ENCODE data around the gene SYNPR. TPM values are rescaled to one million over a fixed set of nuclear protein-coding genes. Genes with fewer than 3 reads are reported as not detected.

Gene SYNPR
- total RNA-seq, 1 donor: not detected

DNA sequence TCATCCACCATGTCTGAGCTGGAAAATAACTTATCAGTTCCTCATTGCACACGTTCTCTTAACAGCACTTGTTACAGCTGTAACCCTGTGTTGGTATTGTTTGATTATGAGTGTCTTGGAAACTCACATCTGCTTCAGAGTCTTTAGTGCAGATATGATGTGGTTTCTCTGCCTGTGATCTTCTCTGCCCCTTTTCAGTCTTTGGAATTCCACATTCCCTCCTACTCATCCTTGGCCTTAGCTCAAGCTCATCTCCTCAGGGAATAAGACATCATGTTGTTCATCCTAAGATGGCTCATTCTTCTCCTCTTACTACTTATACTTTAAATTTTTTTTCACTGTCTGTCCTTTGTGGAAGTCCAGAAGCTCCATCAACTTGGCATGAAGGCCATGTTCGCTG lies 77.7 kb downstream of the SYNPR start:
- peaks cover 13% of the 10 kb centered on the region for H3K4me1 ChIP-seq (ENCODE audit: insufficient read depth, low read length)
- TF ChIP-seq, protein P1, sequence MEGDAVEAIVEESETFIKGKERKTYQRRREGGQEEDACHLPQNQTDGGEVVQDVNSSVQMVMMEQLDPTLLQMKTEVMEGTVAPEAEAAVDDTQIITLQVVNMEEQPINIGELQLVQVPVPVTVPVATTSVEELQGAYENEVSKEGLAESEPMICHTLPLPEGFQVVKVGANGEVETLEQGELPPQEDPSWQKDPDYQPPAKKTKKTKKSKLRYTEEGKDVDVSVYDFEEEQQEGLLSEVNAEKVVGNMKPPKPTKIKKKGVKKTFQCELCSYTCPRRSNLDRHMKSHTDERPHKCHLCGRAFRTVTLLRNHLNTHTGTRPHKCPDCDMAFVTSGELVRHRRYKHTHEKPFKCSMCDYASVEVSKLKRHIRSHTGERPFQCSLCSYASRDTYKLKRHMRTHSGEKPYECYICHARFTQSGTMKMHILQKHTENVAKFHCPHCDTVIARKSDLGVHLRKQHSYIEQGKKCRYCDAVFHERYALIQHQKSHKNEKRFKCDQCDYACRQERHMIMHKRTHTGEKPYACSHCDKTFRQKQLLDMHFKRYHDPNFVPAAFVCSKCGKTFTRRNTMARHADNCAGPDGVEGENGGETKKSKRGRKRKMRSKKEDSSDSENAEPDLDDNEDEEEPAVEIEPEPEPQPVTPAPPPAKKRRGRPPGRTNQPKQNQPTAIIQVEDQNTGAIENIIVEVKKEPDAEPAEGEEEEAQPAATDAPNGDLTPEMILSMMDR (IDR thresholded peaks at IDR 0.05; ENCODE audit: extremely low read depth, low read depth, low read length): no peak
- H3K27me3 ChIP-seq (ENCODE audit: insufficient read depth, low read length): peaks cover 10% of the 10 kb centered on the region
- no peak overlapping the region for H3K27ac ChIP-seq (ENCODE audit: low read depth, low read length)
- H3K9me3 ChIP-seq (ENCODE audit: low read depth, low read length): no peaks in the 10 kb centered on the region
- no peaks in the 10 kb centered on the region for H3K79me2 ChIP-seq (ENCODE audit: insufficient read depth, low read length)
- H3K4me2 ChIP-seq (ENCODE audit: insufficient read depth, low read length): no peak overlapping the region
- H4K20me1 ChIP-seq (ENCODE audit: insufficient read depth, low read length): no peaks in the 10 kb centered on the region
- no peaks in the 10 kb centered on the region for H3K36me3 ChIP-seq (ENCODE audit: insufficient read depth, low read length)
- no peak for DNase-seq (ENCODE audit: insufficient read length, low spot score, missing footprints)
- no peak overlapping the region for H2AFZ ChIP-seq (ENCODE audit: low read length)
- no peak overlapping the region for H3K4me3 ChIP-seq (ENCODE audit: insufficient read depth, low read length)

DNA sequence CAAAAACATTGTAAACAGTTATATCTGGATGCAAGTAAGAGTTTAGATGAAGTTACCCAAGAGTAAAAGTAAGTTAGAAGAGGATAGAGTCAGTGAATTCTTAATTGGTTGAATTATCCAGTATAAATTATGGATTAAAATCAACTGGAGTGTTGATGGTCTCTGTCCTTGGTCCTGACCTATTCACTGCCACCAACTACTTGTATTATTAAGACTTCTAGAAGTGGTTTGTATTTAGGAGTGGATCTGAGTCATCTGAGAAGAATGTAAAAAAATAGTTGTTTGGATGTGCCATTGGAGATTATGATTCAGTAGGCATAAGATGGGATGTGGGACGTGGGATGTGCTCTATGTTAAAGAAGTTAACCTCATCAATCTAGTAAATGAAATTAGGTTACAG lies 86.4 kb downstream of the SYNPR start:
- DNase-seq (ENCODE audit: insufficient read length, low spot score, missing footprints): no peak
- Histone ChIP-seq H3K36me3 (ENCODE audit: insufficient read depth, low read length) (no peaks in the 10 kb centered on the region), H3K9me3 (ENCODE audit: low read depth, low read length) (no peaks in the 10 kb centered on the region), H3K27me3 (ENCODE audit: insufficient read depth, low read length) (no peaks in the 10 kb centered on the region), H3K27ac (ENCODE audit: low read depth, low read length) (no peak overlapping the region), H3K4me2 (ENCODE audit: insufficient read depth, low read length) (no peak overlapping the region), H3K4me3 (ENCODE audit: insufficient read depth, low read length) (no peak overlapping the region), H3K79me2 (ENCODE audit: insufficient read depth, low read length) (no peaks in the 10 kb centered on the region), H2AFZ (ENCODE audit: low read length) (no peak overlapping the region), H4K20me1 (ENCODE audit: insufficient read depth, low read length) (no peaks in the 10 kb centered on the region), H3K4me1 (ENCODE audit: insufficient read depth, low read length) (no peaks in the 10 kb centered on the region)
- TF ChIP-seq, protein P1 (IDR thresholded peaks at IDR 0.05; ENCODE audit: extremely low read depth, low read depth, low read length): no peak

DNA sequence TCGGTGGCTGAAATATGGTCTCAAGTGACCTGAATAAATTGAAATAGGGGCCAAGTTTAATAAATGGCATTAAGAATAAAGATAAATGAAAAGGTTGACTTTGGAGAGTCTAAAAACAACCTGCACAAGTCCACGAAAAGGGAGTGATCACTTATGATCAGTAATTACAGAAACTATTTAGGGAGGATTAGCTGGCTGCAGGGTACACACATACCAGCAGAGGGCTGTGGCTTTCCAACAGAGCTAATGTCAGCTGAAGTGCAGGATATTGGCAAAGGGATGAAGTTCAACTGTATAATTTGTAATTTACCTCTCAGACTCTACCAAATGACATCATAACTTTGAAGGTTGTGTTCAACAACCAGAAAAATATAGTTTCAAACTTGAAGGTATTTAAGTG lies 86.8 kb downstream of the SYNPR start:
- Histone ChIP-seq H3K27me3 (ENCODE audit: insufficient read depth, low read length) (no peaks in the 10 kb centered on the region), H3K9me3 (ENCODE audit: low read depth, low read length) (no peaks in the 10 kb centered on the region), H4K20me1 (ENCODE audit: insufficient read depth, low read length) (no peaks in the 10 kb centered on the region), H3K4me1 (ENCODE audit: insufficient read depth, low read length) (no peaks in the 10 kb centered on the region), H2AFZ (ENCODE audit: low read length) (no peak overlapping the region), H3K4me3 (ENCODE audit: insufficient read depth, low read length) (no peak overlapping the region), H3K79me2 (ENCODE audit: insufficient read depth, low read length) (no peaks in the 10 kb centered on the region), H3K4me2 (ENCODE audit: insufficient read depth, low read length) (no peak overlapping the region), H3K36me3 (ENCODE audit: insufficient read depth, low read length) (no peaks in the 10 kb centered on the region), H3K27ac (ENCODE audit: low read depth, low read length) (no peak overlapping the region)
- TF ChIP-seq, protein P1 (IDR thresholded peaks at IDR 0.05; ENCODE audit: extremely low read depth, low read depth, low read length): no peak
- no peak for DNase-seq (ENCODE audit: insufficient read length, low spot score, missing footprints)

DNA sequence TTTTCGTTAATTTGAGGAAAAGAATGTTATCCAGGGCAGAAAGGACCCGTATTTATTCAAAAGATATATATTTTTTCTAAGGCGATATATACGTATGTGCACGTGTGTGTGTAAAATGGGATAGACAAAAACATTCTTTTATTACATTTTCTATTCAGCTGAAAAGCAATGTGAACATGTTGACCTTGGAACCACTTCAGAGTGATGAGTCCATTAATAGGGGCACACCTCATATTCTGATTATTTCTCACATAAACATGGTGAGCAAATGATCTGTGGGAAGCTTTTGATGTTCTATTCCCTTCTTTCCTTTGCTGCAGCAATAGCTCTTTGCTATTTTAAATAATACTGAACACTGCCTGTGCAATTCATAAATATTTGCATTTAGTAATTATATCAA lies 87.6 kb downstream of the SYNPR start:
- no peaks in the 10 kb centered on the region for H3K79me2 ChIP-seq (ENCODE audit: insufficient read depth, low read length)
- no peaks in the 10 kb centered on the region for H4K20me1 ChIP-seq (ENCODE audit: insufficient read depth, low read length)
- no peak for DNase-seq (ENCODE audit: insufficient read length, low spot score, missing footprints)
- H3K27ac ChIP-seq (ENCODE audit: low read depth, low read length): no peak overlapping the region
- H3K9me3 ChIP-seq (ENCODE audit: low read depth, low read length): no peaks in the 10 kb centered on the region
- H2AFZ ChIP-seq (ENCODE audit: low read length): no peak overlapping the region
- H3K27me3 ChIP-seq (ENCODE audit: insufficient read depth, low read length): no peaks in the 10 kb centered on the region
- H3K4me1 ChIP-seq (ENCODE audit: insufficient read depth, low read length): no peaks in the 10 kb centered on the region
- TF ChIP-seq, protein P1 (IDR thresholded peaks at IDR 0.05; ENCODE audit: extremely low read depth, low read depth, low read length): no peak
- no peak overlapping the region for H3K4me3 ChIP-seq (ENCODE audit: insufficient read depth, low read length)
- H3K4me2 ChIP-seq (ENCODE audit: insufficient read depth, low read length): no peak overlapping the region
- no peaks in the 10 kb centered on the region for H3K36me3 ChIP-seq (ENCODE audit: insufficient read depth, low read length)
